Measurements from ENCODE around the gene M1AP.
A peak's percentile ranks its signal among the peaks of the same experiment; 100 is the strongest.

Gene M1AP

GRCh38 chr2:74599676-74600075 lies 48.5 kb downstream of the M1AP start:
- DNase-seq (ENCODE audit: extremely low read depth in 1 of 2, low read depth in 1 of 2), result no peak

GRCh38 chr2:74597410-74597809 lies 50.7 kb downstream of the M1AP start:
- no peak for DNase-seq (ENCODE audit: extremely low read depth in 1 of 2, low read depth in 1 of 2)

- DNase-seq (ENCODE audit: extremely low read depth in 1 of 2, low read depth in 1 of 2), result no peak
These were observed 51.5 kb downstream of the M1AP start for GRCh38 chr2:74596584-74596983.

- DNase-seq (ENCODE audit: extremely low read depth in 1 of 2, low read depth in 1 of 2), result no peak
These were observed 54.0 kb downstream of the M1AP start for GRCh38 chr2:74593826-74594772.

GRCh38 chr2:74588664-74589063 lies 59.5 kb downstream of the M1AP start:
- no peak for DNase-seq (ENCODE audit: extremely low read depth in 1 of 2, low read depth in 1 of 2)

GRCh38 chr2:74587664-74588277 lies 60.4 kb downstream of the M1AP start:
- peak; percentile 3 to 31 for DNase-seq (ENCODE audit: extremely low read depth in 1 of 2, low read depth in 1 of 2)

- DNase-seq (ENCODE audit: extremely low read depth in 1 of 2, low read depth in 1 of 2), result no peak
These were observed 62.5 kb downstream of the M1AP start for GRCh38 chr2:74585406-74586185.

GRCh38 chr2:74584088-74584645 lies 64.0 kb downstream of the M1AP start:
- no peak for DNase-seq (ENCODE audit: extremely low read depth in 1 of 2, low read depth in 1 of 2)

- DNase-seq (ENCODE audit: extremely low read depth in 1 of 2, low read depth in 1 of 2), result no peak
These were observed 64.6 kb downstream of the M1AP start for GRCh38 chr2:74583504-74583903.

- DNase-seq (ENCODE audit: extremely low read depth in 1 of 2, low read depth in 1 of 2), result no peak
These were observed 65.9 kb downstream of the M1AP start for GRCh38 chr2:74582184-74582583.

GRCh38 chr2:74581463-74581862 lies 66.7 kb downstream of the M1AP start:
- no peak for DNase-seq (ENCODE audit: extremely low read depth in 1 of 2, low read depth in 1 of 2)

GRCh38 chr2:74578408-74578807 lies 69.7 kb downstream of the M1AP start:
- no peak for DNase-seq (ENCODE audit: extremely low read depth in 1 of 2, low read depth in 1 of 2)

- no peak for DNase-seq (ENCODE audit: extremely low read depth in 1 of 2, low read depth in 1 of 2)
These were observed 70.7 kb downstream of the M1AP start for GRCh38 chr2:74577448-74577847.

- no peak for DNase-seq (ENCODE audit: extremely low read depth in 1 of 2, low read depth in 1 of 2)
These were observed 71.3 kb downstream of the M1AP start for GRCh38 chr2:74576863-74577229.

GRCh38 chr2:74576211-74576862 lies 71.8 kb downstream of the M1AP start:
- DNase-seq (ENCODE audit: extremely low read depth in 1 of 2, low read depth in 1 of 2), result no peak

GRCh38 chr2:74575320-74575719 lies 72.8 kb downstream of the M1AP start:
- DNase-seq (ENCODE audit: extremely low read depth in 1 of 2, low read depth in 1 of 2), result no peak

- DNase-seq (ENCODE audit: extremely low read depth in 1 of 2, low read depth in 1 of 2), result no peak
These were observed 74.2 kb downstream of the M1AP start for GRCh38 chr2:74573747-74574562.

- no peak for DNase-seq (ENCODE audit: extremely low read depth in 1 of 2, low read depth in 1 of 2)
These were observed 75.8 kb downstream of the M1AP start for GRCh38 chr2:74572178-74572925.

- DNase-seq (ENCODE audit: extremely low read depth in 1 of 2, low read depth in 1 of 2), result no peak
These were observed 77.1 kb downstream of the M1AP start for GRCh38 chr2:74571058-74571457.
